ENCODE measurements around the gene GET4.

GET4 gene

GRCh38 chr7:884191-885003, 8.0 kb downstream of the GET4 start:
- FAIRE-seq = no peak
- no peak for DNase-seq (ENCODE audit: insufficient read length, low spot score)
- TF ChIP-seq, protein P1, sequence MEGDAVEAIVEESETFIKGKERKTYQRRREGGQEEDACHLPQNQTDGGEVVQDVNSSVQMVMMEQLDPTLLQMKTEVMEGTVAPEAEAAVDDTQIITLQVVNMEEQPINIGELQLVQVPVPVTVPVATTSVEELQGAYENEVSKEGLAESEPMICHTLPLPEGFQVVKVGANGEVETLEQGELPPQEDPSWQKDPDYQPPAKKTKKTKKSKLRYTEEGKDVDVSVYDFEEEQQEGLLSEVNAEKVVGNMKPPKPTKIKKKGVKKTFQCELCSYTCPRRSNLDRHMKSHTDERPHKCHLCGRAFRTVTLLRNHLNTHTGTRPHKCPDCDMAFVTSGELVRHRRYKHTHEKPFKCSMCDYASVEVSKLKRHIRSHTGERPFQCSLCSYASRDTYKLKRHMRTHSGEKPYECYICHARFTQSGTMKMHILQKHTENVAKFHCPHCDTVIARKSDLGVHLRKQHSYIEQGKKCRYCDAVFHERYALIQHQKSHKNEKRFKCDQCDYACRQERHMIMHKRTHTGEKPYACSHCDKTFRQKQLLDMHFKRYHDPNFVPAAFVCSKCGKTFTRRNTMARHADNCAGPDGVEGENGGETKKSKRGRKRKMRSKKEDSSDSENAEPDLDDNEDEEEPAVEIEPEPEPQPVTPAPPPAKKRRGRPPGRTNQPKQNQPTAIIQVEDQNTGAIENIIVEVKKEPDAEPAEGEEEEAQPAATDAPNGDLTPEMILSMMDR (IDR thresholded peaks at IDR 0.05; ENCODE audit: insufficient read depth, missing control alignments) = no peak

GRCh38 chr7:885261-885892, 9.0 kb downstream of the GET4 start:
- TF ChIP-seq, protein P1 (IDR thresholded peaks at IDR 0.05; ENCODE audit: insufficient read depth, missing control alignments) = no peak
- FAIRE-seq (no peak), DNase-seq (ENCODE audit: insufficient read length, low spot score) (no peak)

DNA sequence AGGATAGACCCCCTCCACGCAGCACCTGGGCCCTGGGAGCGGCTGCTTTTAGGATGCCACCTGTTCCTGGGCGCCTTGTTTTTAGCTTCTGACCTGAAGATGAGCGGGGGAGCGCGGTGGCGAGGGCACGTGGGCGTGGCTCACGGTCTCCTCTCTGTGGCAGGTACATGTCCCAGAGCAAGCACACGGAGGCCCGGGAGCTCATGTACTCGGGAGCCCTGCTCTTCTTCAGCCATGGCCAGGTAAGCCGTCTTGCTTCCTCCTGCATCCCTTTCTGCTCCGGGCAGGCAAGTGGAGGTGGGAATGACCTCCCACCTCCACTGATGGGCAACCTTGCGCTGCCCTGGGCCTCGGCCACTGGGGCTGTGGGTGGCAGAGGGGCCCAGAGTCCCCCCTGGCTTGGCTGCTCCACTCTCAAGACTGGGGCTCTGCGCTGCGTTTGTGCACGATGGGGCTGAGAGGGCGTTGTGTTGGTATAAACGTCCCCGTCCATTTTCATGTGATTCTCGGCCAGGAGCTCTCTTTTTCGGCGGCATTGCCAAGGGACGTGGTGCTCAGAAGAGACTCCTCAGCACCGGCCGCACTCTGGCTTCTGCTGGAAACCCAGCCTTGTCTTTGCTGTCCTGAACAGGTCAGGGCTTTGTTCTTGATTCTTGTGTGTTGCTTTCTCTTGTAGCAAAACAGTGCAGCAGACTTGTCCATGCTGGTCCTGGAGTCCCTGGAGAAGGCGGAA, 9.7 kb downstream of the GET4 start:
- no peak for DNase-seq (ENCODE audit: insufficient read length, low spot score)
- no peak for FAIRE-seq
- TF ChIP-seq, protein P1 (IDR thresholded peaks at IDR 0.05; ENCODE audit: insufficient read depth, missing control alignments) = no peak

DNA sequence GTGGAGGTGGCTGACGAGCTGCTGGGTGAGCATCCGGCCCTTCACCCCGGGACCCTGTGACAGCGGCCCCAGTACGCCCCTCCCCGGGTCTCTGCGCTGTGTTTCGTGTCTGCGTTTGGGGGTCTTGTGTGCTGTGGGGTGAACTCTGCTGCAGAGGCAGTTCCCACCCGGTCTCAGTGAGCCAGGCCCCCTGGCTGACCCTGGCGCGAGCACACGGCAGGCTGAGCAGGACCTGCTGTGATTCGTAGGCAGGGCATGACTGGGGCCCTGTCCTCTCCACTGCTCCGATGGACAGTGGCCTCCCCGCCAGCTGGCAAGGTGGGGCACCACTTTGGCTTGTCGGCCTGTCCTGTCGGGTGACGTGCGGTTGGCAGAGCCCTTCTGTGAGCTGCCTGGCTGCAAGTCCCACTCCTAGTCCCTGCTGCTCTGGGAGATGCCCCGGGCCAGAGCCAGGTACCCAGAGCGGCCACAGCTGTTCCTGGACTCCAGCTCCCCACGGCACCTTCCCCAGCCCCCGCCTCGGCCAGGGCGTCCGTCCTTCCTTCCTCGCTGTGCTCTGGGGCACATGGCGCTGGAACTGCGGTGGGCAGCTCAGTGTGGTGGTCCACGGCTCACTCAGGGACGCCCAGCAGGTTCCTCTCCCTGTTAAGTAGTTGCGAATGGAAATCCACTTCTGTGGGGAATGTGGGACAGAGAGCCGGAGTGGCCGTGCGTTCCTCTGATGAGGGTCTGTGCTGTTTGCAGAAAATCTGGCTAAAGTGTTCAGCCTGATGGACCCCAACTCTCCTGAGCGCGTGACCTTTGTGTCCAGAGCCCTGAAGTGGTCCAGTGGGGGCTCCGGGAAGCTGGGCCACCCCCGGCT, 10.5 kb downstream of the GET4 start:
- FAIRE-seq = no peak
- TF ChIP-seq, protein P1 (IDR thresholded peaks at IDR 0.05; ENCODE audit: insufficient read depth, missing control alignments) = no peak
- no peak for DNase-seq (ENCODE audit: insufficient read length, low spot score)

DNA sequence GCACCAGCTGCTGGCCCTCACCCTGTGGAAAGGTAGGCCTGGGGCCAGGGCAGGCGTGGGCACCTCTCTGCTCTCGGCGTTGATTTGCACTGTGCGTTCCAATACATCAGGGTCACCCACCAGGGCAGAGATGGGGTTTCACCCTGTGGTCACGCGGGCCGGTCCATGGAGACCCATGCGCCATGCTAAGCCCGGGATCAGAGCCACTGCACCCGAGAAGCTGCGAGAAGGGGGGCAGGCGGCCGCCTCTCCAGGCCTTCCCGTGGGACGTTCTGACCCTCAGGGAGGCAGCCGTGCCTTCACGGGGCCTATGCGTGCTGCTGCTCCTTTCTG, 11.1 kb downstream of the GET4 start:
- TF ChIP-seq, protein P1 (IDR thresholded peaks at IDR 0.05; ENCODE audit: insufficient read depth, missing control alignments) = no peak
- DNase-seq (ENCODE audit: insufficient read length, low spot score) = no peak
- no peak for FAIRE-seq

- DNase-seq (ENCODE audit: insufficient read length, low spot score) (no peak), FAIRE-seq (no peak)
- TF ChIP-seq, protein P1 (IDR thresholded peaks at IDR 0.05; ENCODE audit: insufficient read depth, missing control alignments) = no peak
These were observed 12.0 kb downstream of the GET4 start for GRCh38 chr7:888081-889024.

All from D721Med (cell line).